Tibial nerve (tissue), 4 donors: ENCODE data around the gene MCRS1.

Source experiments
- EP300 ChIP-seq, 2 donors: sonication (generic); formaldehyde crosslinking; IDR thresholded peaks; one replicate each; pipeline ENCODE4 v1.6.1; 2017; ENCODE audit warnings: antibody characterized with exemption in 2 of 2, mild to moderate bottlenecking in 1 of 2
- TF ChIP-seq, protein P1 (sequence below), 5 experiments: fragments of 200-600 bp in 3 of 5; fragments of 450-650 bp in 2 of 5; sonication (generic) in 3 of 5; IDR thresholded peaks; one replicate each; pipeline ENCODE4 v1.5.1; 2016 to 2019; ENCODE audit warnings: antibody characterized with exemption in 5 of 5, mild to moderate bottlenecking in 3 of 5, moderate library complexity in 2 of 5

DNA sequence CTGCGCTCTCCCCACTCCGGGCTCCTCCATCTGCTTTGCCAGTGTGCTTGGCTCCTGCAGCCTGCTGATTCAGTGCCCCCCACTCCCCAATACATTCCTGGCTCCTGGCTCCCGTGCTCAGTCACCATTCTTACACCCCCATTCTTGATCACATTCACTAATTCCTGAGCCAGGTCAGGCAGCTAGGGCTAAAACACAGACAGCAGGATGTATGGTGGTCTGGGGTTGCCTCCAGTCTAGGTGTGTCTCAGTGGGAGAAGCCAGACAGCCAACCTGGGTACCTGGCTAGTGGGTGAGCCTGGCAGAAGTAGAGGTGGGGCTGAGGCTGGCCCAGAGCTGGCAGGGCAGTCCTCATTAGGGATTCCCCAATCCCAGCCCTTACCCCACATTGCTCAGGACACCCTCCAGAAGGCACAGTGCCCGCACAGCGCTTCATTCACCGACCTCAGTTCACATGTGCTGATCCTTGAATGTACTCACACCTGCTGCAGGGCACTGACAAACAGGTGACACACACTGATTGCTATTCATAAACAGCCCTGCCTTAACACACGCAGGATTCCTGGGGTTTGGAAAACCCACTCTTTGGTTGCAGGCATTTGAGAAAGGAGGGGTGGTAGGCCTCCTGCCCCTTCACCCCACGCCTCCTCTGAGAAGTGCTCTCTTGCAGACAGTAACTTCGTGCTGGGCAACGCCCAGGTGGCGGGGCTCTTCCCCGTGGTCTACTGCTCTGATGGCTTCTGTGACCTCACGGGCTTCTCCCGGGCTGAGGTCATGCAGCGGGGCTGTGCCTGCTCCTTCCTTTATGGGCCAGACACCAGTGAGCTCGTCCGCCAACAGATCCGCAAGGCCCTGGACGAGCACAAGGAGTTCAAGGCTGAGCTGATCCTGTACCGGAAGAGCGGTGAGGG, 27.5 kb downstream of the MCRS1 start:
- no peak for TF ChIP-seq EP300 (IDR thresholded peaks at IDR 0.05)
- TF ChIP-seq, protein P1, sequence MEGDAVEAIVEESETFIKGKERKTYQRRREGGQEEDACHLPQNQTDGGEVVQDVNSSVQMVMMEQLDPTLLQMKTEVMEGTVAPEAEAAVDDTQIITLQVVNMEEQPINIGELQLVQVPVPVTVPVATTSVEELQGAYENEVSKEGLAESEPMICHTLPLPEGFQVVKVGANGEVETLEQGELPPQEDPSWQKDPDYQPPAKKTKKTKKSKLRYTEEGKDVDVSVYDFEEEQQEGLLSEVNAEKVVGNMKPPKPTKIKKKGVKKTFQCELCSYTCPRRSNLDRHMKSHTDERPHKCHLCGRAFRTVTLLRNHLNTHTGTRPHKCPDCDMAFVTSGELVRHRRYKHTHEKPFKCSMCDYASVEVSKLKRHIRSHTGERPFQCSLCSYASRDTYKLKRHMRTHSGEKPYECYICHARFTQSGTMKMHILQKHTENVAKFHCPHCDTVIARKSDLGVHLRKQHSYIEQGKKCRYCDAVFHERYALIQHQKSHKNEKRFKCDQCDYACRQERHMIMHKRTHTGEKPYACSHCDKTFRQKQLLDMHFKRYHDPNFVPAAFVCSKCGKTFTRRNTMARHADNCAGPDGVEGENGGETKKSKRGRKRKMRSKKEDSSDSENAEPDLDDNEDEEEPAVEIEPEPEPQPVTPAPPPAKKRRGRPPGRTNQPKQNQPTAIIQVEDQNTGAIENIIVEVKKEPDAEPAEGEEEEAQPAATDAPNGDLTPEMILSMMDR (IDR thresholded peaks at IDR 0.05): no peak
